AG09319 (cell line): ENCODE data around the gene PPP1R36.

ENCODE experiments used
- DNase-seq: peaks from one replicate; pipeline ENCODE4 v3.0.0-alpha.2; 2010; ENCODE audit warnings: low read depth; ENCODE audit errors: extremely low read depth
- TF ChIP-seq, protein P1 (sequence below): IDR thresholded peaks from 2 replicates; pipeline ENCODE4 v1.5.1; 2011; ENCODE audit warnings: low read depth, mild to moderate bottlenecking, inconsistent platforms, low read length, moderate library complexity

The PPP1R36 gene

GRCh38 chr14:64584190-64584589 is 34.4 kb downstream of the PPP1R36 start:
- TF ChIP-seq, protein P1, sequence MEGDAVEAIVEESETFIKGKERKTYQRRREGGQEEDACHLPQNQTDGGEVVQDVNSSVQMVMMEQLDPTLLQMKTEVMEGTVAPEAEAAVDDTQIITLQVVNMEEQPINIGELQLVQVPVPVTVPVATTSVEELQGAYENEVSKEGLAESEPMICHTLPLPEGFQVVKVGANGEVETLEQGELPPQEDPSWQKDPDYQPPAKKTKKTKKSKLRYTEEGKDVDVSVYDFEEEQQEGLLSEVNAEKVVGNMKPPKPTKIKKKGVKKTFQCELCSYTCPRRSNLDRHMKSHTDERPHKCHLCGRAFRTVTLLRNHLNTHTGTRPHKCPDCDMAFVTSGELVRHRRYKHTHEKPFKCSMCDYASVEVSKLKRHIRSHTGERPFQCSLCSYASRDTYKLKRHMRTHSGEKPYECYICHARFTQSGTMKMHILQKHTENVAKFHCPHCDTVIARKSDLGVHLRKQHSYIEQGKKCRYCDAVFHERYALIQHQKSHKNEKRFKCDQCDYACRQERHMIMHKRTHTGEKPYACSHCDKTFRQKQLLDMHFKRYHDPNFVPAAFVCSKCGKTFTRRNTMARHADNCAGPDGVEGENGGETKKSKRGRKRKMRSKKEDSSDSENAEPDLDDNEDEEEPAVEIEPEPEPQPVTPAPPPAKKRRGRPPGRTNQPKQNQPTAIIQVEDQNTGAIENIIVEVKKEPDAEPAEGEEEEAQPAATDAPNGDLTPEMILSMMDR: no peak
- DNase-seq: no peak

- no peak for DNase-seq
- TF ChIP-seq, protein P1: no peak
Measured at GRCh38 chr14:64591809-64592208, 42.0 kb downstream of the PPP1R36 start.

- no peak for DNase-seq
- TF ChIP-seq, protein P1: no peak
Measured at GRCh38 chr14:64594438-64594837, 44.7 kb downstream of the PPP1R36 start.

GRCh38 chr14:64598404-64598803 is 48.6 kb downstream of the PPP1R36 start:
- TF ChIP-seq, protein P1: no peak
- no peak for DNase-seq

DNA sequence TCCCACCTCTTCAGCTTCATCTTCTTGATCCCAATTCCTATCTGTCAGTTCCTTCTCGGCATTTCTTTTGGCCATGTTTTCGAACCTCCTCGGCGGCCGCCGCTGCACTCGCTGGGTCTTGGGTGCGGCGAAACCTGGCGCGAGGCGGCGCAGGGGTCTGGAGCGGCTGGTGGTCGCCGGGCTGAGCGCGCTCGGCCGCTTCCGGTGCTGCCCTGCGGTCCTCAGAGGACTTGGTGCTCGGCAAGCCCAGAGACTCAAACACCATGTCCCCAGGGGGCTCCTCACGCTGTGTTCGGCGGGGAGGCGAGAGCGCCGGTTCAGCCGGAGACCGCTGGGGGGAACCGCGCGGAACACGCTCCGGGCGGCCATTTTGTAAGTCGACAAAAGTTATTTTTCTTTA is 51.8 kb downstream of the PPP1R36 start:
- TF ChIP-seq, protein P1: no peak
- no peak for DNase-seq

- no peak for DNase-seq
- TF ChIP-seq, protein P1: no peak
Measured at GRCh38 chr14:64602826-64603225, 53.1 kb downstream of the PPP1R36 start.

DNA sequence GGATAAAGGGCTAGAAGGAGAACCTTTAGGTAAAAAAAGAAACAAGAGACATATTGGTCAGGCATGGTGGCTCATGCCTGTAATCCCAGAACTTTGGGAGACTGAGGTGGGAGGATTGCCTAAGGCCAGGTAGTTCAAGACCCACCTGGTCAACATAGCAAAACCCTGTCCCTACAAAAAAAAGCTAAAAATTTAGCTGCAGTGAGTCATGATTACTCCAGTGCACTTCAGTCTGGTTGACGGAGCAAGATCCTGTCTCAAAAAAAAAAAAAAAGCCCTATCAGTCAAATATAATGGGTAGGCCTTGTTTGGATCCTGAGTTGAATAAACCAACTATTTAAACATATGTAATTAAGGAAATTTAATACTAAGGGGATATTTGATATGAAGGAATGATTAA is 54.2 kb downstream of the PPP1R36 start:
- no peak for DNase-seq

More for the DNA sequence above, 54.2 kb downstream of the PPP1R36 start:
- TF ChIP-seq, protein P1: no peak
